AG04450 (cell line): Measurements from ENCODE around the gene CACNA1A. TPM values are rescaled to one million over a fixed set of nuclear protein-coding genes. Genes with fewer than 3 reads are reported as not detected.
"Not testable (repeated sequence)": the region's sequence is repeated elsewhere in the genome, so short reads cannot be mapped to it uniquely, and the experiment has no call there.

Experiments used
- CTCF ChIA-PET: fragments of 300-600, 350-600 bp; formaldehyde crosslinking; extraction: SDS; loops from one replicate; lab custom pipeline; 2022; ENCODE audit warnings: antibody characterized with exemption, inconsistent platforms; lab: Charles Lee
- POLR2A ChIA-PET: fragments of 350-600 bp; formaldehyde crosslinking; extraction: SDS; loops from one replicate; lab custom pipeline; 2021; ENCODE audit warnings: antibody characterized with exemption, inconsistent platforms; lab: Yijun Ruan, JAX
- DNase-seq: peaks from one replicate; pipeline ENCODE4 v3.0.0-alpha.2; 2011; ENCODE audit warnings: low read depth, low spot score
- H3K27ac ChIP-seq: one replicate; pipeline ENCODE4 v1.5.1; 2012; ENCODE audit warnings: low read depth, low read length, control low read depth
- H3K27me3 ChIP-seq: one replicate; pipeline ENCODE4 v1.6.0; 2012; ENCODE audit warnings: low read length; ENCODE audit not compliant: control insufficient read depth, insufficient read depth
- H3K4me3 ChIP-seq: 2 replicates; pipeline ENCODE4 v1.5.1; 2011; ENCODE audit warnings: mild to moderate bottlenecking, low read depth, low read length, control low read depth
- H3K9me3 ChIP-seq: 2 replicates; pipeline ENCODE4 v1.5.1; 2012; ENCODE audit warnings: low read length; ENCODE audit not compliant: control insufficient read depth, insufficient read depth
- polyA plus RNA-seq: library from polyadenylated mRNA; depleted of rRNA; stranded (reverse); fragments of >200 nt; gene quantifications from 2 replicates; pipeline ENCODE4 v1.2.3, GENCODE V29; 2011
- TF ChIP-seq, protein P1 (sequence below): IDR thresholded peaks from 2 replicates; pipeline ENCODE4 v1.5.1; 2011; ENCODE audit warnings: low read depth, low read length, control low read depth, inconsistent platforms

CACNA1A gene
- polyA plus RNA-seq, 1 experiment: 12.2 TPM

DNA sequence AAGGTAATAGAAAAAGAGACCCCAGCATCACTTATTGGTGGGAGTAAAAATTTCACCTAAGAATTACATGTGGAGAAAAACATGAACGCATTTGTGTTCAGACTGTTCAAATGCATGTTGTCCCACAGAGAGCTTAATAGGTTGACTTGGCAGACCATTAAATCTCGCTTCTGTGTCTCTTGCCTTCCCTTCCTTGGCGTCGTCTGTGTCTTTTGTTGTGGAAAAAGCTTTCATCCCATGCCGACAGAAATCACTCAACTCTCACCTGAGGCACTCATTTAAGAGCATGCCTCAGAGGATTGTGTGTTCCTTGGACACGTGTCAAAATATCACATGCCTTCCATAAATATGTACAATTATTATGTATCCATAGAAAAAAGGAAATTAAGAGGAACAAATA is 24.4 kb upstream of the CACNA1A start:
- Histone ChIP-seq H3K4me3 (no peak overlapping the region), H3K27me3 (peaks cover 3% of the 10 kb centered on the region), H3K9me3 (no peaks in the 10 kb centered on the region), H3K27ac (no peak overlapping the region)
- POLR2A ChIA-PET: no interaction called here
- TF ChIP-seq, protein P1, sequence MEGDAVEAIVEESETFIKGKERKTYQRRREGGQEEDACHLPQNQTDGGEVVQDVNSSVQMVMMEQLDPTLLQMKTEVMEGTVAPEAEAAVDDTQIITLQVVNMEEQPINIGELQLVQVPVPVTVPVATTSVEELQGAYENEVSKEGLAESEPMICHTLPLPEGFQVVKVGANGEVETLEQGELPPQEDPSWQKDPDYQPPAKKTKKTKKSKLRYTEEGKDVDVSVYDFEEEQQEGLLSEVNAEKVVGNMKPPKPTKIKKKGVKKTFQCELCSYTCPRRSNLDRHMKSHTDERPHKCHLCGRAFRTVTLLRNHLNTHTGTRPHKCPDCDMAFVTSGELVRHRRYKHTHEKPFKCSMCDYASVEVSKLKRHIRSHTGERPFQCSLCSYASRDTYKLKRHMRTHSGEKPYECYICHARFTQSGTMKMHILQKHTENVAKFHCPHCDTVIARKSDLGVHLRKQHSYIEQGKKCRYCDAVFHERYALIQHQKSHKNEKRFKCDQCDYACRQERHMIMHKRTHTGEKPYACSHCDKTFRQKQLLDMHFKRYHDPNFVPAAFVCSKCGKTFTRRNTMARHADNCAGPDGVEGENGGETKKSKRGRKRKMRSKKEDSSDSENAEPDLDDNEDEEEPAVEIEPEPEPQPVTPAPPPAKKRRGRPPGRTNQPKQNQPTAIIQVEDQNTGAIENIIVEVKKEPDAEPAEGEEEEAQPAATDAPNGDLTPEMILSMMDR: no peak
- no peak for DNase-seq
- CTCF ChIA-PET: interaction anchor here (0.7 kb wide), 2 partner anchors 231 to 488 kb away, joined by 3 read pairs; no protein-coding TSS in a partner anchor

DNA sequence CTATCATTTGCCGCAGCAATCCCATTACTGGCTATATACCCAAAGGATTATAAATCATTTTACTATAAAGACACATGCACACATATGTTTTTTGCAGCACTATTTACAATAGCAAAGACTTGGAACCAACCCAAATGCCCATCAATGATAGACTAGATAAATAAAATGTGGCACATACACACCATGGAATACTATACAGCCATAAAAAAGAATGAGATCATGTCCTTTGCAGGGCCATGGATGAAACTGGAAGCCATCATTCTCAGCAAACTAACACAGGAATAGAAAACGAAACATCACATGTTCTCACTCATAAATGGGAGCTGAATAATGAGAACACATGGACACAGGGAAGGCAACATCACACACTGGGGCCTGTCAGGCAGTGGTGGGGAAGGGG is 23.4 kb upstream of the CACNA1A start:
- DNase-seq, H3K27ac ChIP-seq, CTCF ChIA-PET, H3K27me3 ChIP-seq, H3K4me3 ChIP-seq, H3K9me3 ChIP-seq, POLR2A ChIA-PET: not testable (repeated sequence)

DNA sequence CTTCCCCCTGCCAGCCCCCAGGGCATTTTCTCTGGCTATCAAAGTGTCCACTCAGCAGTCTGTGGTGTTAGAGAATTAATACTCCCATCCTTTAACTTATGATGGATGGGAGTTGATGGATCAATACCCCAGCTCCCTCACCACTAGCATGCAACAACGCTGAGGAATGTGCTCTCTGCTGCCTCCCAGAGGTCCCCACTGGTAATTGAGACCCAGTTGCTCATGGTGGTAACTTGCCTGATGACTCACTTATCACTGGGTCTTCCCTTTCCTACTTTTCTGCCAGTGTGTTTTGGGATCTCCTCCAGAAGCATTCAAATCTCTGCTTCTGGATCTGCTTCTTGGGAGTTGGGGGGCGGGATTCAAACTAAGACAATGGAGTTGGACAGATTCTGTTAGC is 20.3 kb upstream of the CACNA1A start:
- Histone ChIP-seq H3K9me3 (no peaks in the 10 kb centered on the region), H3K27ac (no peak overlapping the region), H3K4me3 (no peak overlapping the region), H3K27me3 (peaks cover 3% of the 10 kb centered on the region)
- TF ChIP-seq, protein P1: peak; percentile 25; the same call in 1 of the 2 replicates
- ChIA-PET POLR2A (no interaction called here), CTCF (interaction anchor here (0.5 kb wide), 1 partner anchor 8 kb away, joined by 3 read pairs; no protein-coding TSS in a partner anchor)
- no peak for DNase-seq

- H3K9me3 ChIP-seq: peaks cover 4% of the 10 kb centered on the region; the same call in 1 of the 2 replicates
- H3K27ac ChIP-seq: no peak overlapping the region
- no peak for DNase-seq
- ChIA-PET CTCF (interaction anchor here (2.6 kb wide), 1 partner anchor 243 kb away, joined by 11 read pairs; no protein-coding TSS in a partner anchor), POLR2A (no interaction called here)
- TF ChIP-seq, protein P1: no peak
- no peak overlapping the region for H3K4me3 ChIP-seq
- H3K27me3 ChIP-seq: no peaks in the 10 kb centered on the region
Measured at GRCh38 chr19:13521066-13521465, 14.8 kb upstream of the CACNA1A start.

GRCh38 chr19:13511947-13512346 is 5.7 kb upstream of the CACNA1A start:
- peaks cover 17% of the 10 kb centered on the region for H3K27me3 ChIP-seq
- ChIA-PET POLR2A (no interaction called here), CTCF (no interaction called here)
- no peak for DNase-seq
- H3K27ac ChIP-seq: no peak overlapping the region
- TF ChIP-seq, protein P1: no peak
- no peaks in the 10 kb centered on the region for H3K9me3 ChIP-seq
- no peak overlapping the region for H3K4me3 ChIP-seq
